GM19397 (cell line): ENCODE data around the gene UBR4.
A peak's percentile ranks its signal among the peaks of the same experiment; 100 is the strongest.
"Not testable (repeated sequence)": the region's sequence is repeated elsewhere in the genome, so short reads cannot be mapped to it uniquely, and the experiment has no call there.

ENCODE experiments used
- ATAC-seq: cut with Tn5 transposase; IDR thresholded peaks from one replicate; pipeline ENCODE4 v1.9.1; 2021; ENCODE audit warnings: mild to moderate bottlenecking, moderate library complexity; ENCODE audit not compliant: unreplicated experiment

The UBR4 gene

GRCh38 chr1:19220080-19220846 is 10.2 kb upstream of the UBR4 start:
- ATAC-seq, result no peak

DNA sequence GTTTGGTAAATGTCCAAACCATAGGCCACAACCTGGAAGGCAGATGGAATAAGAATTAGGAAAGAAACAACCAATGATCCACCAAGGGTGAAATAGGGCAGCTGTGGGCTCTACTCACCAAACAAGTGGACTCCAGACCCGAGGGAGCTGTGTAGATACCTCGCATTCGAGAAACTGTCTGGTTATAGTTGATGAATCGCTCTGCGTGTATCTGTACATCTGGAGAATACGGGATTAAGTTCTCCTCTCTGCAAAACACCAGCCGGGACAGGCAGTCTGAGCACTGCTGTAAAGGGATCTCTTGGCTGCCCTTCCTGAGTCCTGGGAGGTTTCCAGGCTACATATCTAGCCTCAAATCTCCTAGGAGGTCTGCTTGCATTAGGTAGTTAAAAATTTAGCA is 9.4 kb upstream of the UBR4 start:
- ATAC-seq, result no peak

DNA sequence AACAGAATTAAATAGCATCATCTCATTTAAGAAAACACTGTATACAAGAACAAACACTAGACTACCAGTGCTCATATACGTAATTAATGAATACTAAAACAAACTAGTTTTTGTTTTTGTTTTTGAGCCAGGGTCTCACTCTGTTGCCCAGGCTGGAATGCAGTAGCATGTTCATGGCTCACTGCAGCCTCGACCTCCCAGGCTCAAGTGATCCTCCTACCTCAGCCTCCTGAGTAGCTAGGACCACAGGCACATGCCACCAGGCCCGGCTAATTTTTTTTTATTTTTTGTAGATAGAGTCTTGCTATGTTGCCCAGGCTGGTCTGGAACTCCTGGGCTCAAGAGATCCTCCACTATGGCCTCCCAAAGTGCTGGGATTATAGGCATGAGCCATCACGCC is 6.5 kb upstream of the UBR4 start:
- ATAC-seq, result not testable (repeated sequence)

DNA sequence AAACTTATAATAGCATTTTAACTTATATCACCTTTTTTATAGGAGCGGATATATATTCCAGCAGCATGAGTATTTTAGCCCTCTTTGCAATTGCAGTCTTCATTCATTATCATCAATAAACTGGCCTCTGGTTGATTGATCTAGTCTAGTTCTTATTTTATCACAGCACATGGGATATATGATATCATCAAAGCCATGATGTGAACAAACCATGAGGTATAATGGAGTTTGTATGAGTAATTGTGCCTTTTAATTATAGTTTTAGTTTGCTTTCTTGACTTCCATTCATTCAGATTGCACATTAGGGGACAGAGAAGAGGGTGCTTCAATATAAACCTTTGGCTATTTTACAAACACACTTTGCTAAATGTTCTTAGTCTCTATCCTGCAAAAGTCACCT is 3.5 kb upstream of the UBR4 start:
- ATAC-seq, result no peak

GRCh38 chr1:19212167-19212566 is 2.1 kb upstream of the UBR4 start:
- ATAC-seq, result no peak

DNA sequence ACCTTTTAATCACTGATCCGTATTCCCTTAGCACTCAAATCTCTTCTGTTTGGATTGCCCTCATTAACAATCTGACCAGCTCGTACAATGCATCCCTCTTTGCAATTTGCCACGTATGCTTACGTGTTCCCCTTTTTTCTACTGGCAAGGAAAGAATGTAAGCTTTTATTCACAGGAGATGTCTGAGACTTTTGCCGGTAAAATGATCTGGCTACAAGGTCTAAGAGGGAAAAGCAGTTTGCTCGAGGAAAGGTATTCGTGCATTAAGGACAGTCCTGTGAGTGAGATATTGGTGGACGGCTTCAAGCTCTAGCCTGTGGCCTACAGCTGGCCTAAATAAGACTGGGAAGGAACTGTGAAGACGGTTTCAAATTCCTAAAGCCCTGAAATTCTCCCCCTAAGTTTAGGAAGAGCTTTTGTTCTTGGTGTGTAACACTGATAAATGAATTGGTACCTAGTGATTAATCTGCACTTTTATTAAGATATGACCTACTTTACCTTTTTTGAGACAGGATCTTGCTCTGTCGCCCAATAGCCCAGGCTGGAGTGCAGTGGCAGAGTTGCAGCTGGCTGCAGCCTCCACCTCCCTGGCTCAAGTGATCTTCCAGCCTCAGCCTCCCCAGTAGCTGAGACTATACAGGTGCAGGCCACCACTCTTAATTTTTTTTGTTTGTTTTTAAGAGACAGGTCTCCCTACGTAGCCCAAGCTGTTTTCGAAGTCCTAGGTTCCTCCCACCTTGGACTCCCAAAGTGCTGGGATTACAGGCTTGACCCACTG is 895 bp upstream of the UBR4 start:
- ATAC-seq, result no peak

DNA sequence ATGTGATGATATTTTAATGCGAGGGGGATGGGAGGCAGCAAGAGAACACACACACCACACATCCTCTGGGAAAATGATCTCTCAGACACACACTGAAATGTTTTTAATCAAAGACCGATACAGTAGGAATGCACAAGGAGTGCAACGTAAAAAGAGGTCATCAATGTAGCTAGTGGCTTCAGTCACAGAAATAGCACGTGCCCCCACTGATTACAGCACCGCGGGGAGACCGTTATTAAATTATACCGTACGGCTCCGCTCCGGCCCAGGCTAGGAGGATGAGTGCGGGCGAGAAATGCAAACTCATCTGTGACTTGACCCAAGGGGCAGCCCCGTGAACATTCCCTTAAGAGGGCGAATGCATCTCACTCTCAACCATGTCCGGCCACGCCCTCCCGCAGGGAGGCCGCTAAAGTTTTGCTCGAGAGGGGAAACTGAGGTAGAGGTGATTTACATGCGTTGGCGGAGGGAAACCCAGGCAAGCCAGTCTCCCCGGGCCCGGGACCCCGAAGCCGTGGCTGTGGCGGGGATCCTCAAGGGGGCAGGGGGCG is 552 bp downstream of the UBR4 start:
- ATAC-seq, result peak; percentile 42

DNA sequence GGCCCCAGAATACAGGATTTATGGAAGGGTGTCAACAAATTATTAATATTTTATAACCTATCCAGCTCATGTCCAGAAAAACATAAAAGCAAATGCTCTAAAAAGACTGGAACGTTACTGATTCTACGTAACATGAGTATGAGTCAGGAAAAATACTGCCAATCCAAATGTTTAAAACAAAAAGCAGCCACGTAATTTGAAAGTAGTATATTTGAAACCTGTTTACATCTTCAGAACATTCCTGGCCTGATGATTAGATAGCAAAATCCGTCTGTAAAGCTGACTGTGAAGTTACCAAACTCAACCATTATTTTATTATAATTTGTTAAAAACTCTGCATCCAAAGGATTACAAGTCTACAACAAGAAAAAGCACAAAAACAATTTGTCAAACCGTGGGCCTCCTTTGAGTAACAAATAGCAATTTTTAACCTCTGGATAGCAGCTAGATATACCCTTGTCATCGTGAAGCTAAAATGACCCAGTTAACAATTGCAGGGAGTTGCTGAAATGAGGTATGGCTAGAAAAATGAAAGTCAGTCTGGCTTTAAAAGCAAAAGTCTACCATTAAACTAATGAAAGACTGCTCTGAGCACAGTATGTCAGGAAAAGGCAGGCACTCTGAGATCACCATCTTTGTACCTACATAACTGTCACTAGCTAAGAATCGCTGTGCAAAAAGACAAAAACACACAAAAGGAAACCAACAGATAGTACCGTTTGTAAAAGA is 1.2 kb downstream of the UBR4 start:
- ATAC-seq, result no peak

- ATAC-seq, result no peak
Observed at GRCh38 chr1:19206947-19207346, 3.1 kb downstream of the UBR4 start.

- ATAC-seq, result no peak
Observed at GRCh38 chr1:19205845-19206244, 4.2 kb downstream of the UBR4 start.

DNA sequence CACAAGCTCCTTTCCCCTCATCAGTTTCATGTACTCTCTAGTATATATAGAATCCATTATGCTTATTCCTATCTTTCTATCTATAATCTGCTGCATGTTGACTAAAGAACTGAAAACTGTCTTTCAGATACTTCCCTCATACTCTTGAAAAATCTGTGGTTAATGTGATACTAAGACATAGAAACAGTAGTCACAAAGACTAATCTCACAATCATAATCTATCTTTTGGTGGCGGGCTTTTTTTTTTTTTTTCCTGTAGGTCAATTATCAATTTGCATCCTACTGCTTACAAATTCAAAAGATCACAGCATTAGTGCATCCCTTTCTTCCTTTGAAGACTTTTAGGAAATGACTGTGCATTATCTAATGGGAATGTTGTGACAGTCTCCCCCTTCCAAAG is 4.7 kb downstream of the UBR4 start:
- no peak for ATAC-seq

GRCh38 chr1:19204446-19205266 is 5.4 kb downstream of the UBR4 start:
- no peak for ATAC-seq

DNA sequence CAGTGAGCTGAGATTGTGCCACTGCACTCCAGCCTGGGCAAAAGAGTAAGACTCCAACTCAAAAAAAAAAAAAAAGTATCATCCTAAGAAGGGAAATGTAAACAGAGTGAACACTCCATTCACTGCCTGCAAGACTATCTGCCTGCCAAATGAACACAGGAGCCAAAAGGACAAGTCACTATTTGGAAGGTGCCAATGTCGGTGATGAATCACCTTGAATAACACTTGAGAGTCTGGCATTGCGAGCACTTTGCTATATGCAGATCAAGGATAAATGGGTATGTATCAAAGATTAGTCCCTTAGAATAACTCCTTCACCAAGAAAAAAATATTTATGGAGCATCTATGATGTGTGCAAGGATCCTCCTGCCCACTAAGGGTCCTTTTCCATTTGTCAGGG is 6.6 kb downstream of the UBR4 start:
- ATAC-seq, result no peak

DNA sequence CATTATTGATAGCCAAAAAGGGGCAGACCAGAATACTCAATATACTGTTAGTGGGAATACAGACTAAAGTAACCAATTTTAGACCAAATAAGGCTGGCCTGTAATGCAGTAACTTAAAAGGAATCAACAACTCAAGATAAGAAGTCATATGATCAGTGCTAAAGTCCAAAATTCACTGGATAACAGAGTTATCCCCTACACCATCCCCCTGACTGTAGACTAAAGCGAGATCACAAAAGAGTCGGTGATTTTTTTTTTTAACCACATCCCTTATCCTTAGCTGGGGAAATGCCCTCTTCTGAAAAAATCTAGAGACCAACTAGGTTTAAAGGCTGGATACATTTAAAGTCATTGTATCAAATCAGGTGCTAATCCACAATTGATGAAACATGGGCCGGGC is 7.7 kb downstream of the UBR4 start:
- no peak for ATAC-seq

DNA sequence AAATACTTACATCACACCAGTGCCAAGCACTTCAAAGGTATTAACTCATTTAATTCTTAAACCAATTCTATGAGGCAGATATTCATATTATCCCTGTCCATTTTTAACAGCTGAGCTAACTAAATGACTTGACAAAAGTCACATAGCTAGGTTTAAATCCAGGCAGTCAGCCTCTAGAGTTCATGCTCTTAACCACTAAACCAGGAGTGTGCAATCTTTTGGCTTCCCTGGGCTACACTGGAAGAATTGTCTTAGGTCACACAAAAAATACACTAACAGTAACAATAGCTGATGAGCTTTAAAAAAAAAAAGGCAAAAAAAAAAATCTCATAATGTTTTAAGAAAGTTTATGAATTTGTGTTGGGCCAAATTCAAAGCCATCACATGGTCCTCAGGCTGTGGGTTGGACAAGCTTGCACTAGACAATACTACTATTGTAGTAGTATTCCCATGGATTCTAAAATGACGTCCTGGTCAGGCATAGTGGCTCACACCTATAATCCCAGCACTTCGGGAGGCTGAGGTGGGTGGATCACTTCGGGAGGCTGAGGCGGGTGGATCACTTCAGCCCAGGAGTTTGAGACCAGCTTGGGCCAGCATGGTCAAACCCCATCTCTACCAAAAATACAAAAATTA is 10.0 kb downstream of the UBR4 start:
- ATAC-seq, result no peak

DNA sequence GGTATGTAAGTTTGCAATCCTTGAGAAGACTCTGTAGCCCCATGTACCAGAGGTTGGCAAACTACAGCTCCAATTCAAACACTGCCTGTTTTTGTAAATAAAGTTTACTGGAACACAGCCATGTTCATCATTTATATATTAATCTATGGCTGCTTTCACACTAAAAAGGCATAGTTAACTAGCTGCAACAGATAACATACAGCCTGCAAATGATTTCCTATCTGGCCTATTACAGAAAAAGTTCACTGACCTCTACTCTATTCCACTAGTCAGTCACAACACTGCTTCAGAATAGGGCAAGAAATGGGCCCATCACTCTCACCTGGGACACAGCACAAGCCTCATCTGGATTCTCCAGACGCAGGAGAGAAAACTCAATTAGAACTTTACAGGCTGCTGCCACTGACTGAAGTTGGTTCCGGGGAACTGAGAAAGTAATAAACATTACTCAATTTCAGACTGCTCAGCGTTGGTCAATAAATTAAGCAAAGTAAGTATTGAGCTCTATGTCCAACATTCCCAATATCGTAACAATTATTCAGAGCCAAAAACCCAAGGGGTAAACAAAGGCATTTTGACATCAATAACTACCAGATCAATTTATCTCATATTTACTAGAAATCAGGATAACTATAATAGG is 10.6 kb downstream of the UBR4 start:
- ATAC-seq, result no peak

GRCh38 chr1:19198820-19199219 is 11.2 kb downstream of the UBR4 start:
- ATAC-seq, result no peak

GRCh38 chr1:19197845-19198244 is 12.2 kb downstream of the UBR4 start:
- ATAC-seq, result no peak

DNA sequence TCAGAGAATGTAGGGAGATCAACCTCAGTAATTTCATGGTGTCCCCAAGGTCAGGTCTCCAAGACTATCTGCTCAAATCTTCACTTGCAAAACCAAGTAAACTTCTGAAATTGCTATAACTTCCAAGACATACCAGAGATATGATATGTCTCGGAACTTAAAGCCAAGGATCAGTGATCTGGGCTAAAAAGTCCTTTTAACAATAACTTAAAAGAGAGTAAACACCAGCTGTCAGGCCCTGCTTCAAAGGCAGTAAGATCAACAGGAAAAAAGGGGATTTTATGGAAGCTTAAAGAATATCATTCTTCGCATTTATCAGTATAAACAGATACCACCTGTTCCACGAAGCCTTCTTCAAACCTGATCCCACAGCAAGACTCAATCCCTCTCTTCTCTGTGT is 13.7 kb downstream of the UBR4 start:
- no peak for ATAC-seq

DNA sequence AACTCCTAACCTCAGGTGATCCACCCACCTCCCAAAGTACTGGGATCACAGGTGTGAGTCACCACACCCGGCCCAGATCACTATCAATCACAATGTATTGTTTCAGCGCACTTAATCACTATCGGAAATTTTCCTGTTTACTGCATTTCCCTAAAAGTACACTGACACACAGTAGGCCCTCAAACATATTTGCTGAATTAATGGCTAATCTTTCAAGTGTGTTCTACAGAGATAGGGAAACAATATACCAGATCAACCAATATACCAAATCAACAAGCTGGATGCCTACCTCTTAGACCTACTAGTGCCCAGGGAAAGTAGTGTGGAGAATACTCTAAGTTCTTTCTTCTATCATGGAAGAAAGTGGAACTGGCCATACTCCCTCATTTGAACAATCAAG is 17.1 kb downstream of the UBR4 start:
- no peak for ATAC-seq
